GM18858 (cell line): ENCODE measurements around the gene PRLR.
A peak's percentile ranks its signal among the peaks of the same experiment; 100 is the strongest.
"Not testable (repeated sequence)": the region's sequence is repeated elsewhere in the genome, so short reads cannot be mapped to it uniquely, and the experiment has no call there.

Experiments
- ATAC-seq: cut with Tn5 transposase; IDR thresholded peaks from one replicate; pipeline ENCODE4 v1.9.1; 2021; ENCODE audit not compliant: unreplicated experiment

The PRLR gene

GRCh38 chr5:35198075-35198474, 32.2 kb downstream of the PRLR start:
- ATAC-seq, result no peak

GRCh38 chr5:35197351-35197750, 32.9 kb downstream of the PRLR start:
- no peak for ATAC-seq

GRCh38 chr5:35195472-35195852, 34.8 kb downstream of the PRLR start:
- ATAC-seq, result no peak

GRCh38 chr5:35194635-35195471, 35.4 kb downstream of the PRLR start:
- ATAC-seq, result peak; percentile 97

- ATAC-seq, result no peak
Measured at GRCh38 chr5:35192506-35192905, 37.8 kb downstream of the PRLR start.

GRCh38 chr5:35189801-35190200, 40.5 kb downstream of the PRLR start:
- ATAC-seq, result not testable (repeated sequence)

GRCh38 chr5:35188031-35188457, 42.2 kb downstream of the PRLR start:
- no peak for ATAC-seq

- not testable (repeated sequence) for ATAC-seq
Measured at GRCh38 chr5:35187621-35188020, 42.7 kb downstream of the PRLR start.

GRCh38 chr5:35186749-35187148, 43.5 kb downstream of the PRLR start:
- no peak for ATAC-seq

GRCh38 chr5:35185518-35185917, 44.8 kb downstream of the PRLR start:
- ATAC-seq, result no peak

GRCh38 chr5:35183556-35183955, 46.7 kb downstream of the PRLR start:
- ATAC-seq, result no peak

- peak; percentile 80 for ATAC-seq
Measured at GRCh38 chr5:35182910-35183535, 47.3 kb downstream of the PRLR start.

- no peak for ATAC-seq
Measured at GRCh38 chr5:35182486-35182885, 47.8 kb downstream of the PRLR start.

- no peak for ATAC-seq
Measured at GRCh38 chr5:35180046-35180445, 50.2 kb downstream of the PRLR start.

- ATAC-seq, result no peak
Measured at GRCh38 chr5:35177783-35178182, 52.5 kb downstream of the PRLR start.

GRCh38 chr5:35172533-35172932, 57.8 kb downstream of the PRLR start:
- ATAC-seq, result no peak

- no peak for ATAC-seq
Measured at GRCh38 chr5:35171991-35172390, 58.3 kb downstream of the PRLR start.

- no peak for ATAC-seq
Measured at GRCh38 chr5:35171078-35171477, 59.2 kb downstream of the PRLR start.

- no peak for ATAC-seq
Measured at GRCh38 chr5:35166043-35166442, 64.2 kb downstream of the PRLR start.

- ATAC-seq, result no peak
Measured at GRCh38 chr5:35164860-35165542, 65.3 kb downstream of the PRLR start.

GRCh38 chr5:35163710-35164033, 66.6 kb downstream of the PRLR start:
- ATAC-seq, result no peak
